Suprapubic skin (tissue), 4 donors: ENCODE measurements around the gene IMMP2L.

ENCODE experiments used
- CTCF ChIP-seq, 2 donors: fragments of 200-600 bp in 1 of 2; fragments of 450-650 bp in 1 of 2; sonication (generic) in 1 of 2; IDR thresholded peaks; one replicate each; pipeline ENCODE4 v1.5.1; 2016 to 2019; ENCODE audit warnings: antibody characterized with exemption in 2 of 2, mild to moderate bottlenecking in 1 of 2, moderate library complexity in 1 of 2
- EP300 ChIP-seq: sonication (generic); formaldehyde crosslinking; IDR thresholded peaks from one replicate; pipeline ENCODE4 v1.6.1; 2017; ENCODE audit warnings: antibody characterized with exemption
- POLR2A ChIP-seq, 2 donors: fragments of 450-650 bp; IDR thresholded peaks; one replicate each; pipeline ENCODE4 v1.6.1; 2017; ENCODE audit warnings: antibody characterized with exemption in 2 of 2, mild to moderate bottlenecking in 2 of 2, moderate library complexity in 2 of 2
- POLR2AphosphoS5 ChIP-seq, 3 donors: sonication (generic); formaldehyde crosslinking; IDR thresholded peaks; one replicate each; pipeline ENCODE4 v1.6.1; 2017; ENCODE audit warnings: antibody characterized with exemption in 3 of 3

GRCh38 chr7:111511845-111512244 is 50.4 kb downstream of the IMMP2L start:
- no peak for TF ChIP-seq CTCF (IDR thresholded peaks at IDR 0.05)
- no peak for TF ChIP-seq POLR2AphosphoS5 (IDR thresholded peaks at IDR 0.05)
- TF ChIP-seq POLR2A (IDR thresholded peaks at IDR 0.05), result no peak
- no peak for TF ChIP-seq EP300
